GM06990 (cell line): ENCODE results near the gene ZC3H10.
A peak's percentile ranks its signal among the peaks of the same experiment; 100 is the strongest.

Source experiments
- DNase-seq: peaks from one replicate; pipeline ENCODE4 v3.0.0-alpha.2; 2011; ENCODE audit not compliant: insufficient read length; ENCODE audit errors: extremely low read depth
- H3K27me3 ChIP-seq: replicated peaks from 2 replicates; pipeline ENCODE4 v1.6.0; 2011; ENCODE audit warnings: low read length; ENCODE audit not compliant: control insufficient read depth, insufficient read depth
- H3K36me3 ChIP-seq: 2 replicates; pipeline ENCODE4 v1.5.1; 2011; ENCODE audit warnings: low read length; ENCODE audit not compliant: control insufficient read depth, insufficient read depth
- H3K4me3 ChIP-seq: replicated peaks from 2 replicates; pipeline ENCODE4 v1.5.1; 2011; ENCODE audit warnings: low read depth, mild to moderate bottlenecking, control low read depth, low read length
- TF ChIP-seq, protein P1 (sequence below): IDR thresholded peaks from 2 replicates; pipeline ENCODE4 v1.5.1; 2011; ENCODE audit warnings: low read length, control low read depth, mild to moderate bottlenecking, inconsistent platforms; ENCODE audit not compliant: insufficient read depth, poor library complexity, severe bottlenecking

ZC3H10 gene

DNA sequence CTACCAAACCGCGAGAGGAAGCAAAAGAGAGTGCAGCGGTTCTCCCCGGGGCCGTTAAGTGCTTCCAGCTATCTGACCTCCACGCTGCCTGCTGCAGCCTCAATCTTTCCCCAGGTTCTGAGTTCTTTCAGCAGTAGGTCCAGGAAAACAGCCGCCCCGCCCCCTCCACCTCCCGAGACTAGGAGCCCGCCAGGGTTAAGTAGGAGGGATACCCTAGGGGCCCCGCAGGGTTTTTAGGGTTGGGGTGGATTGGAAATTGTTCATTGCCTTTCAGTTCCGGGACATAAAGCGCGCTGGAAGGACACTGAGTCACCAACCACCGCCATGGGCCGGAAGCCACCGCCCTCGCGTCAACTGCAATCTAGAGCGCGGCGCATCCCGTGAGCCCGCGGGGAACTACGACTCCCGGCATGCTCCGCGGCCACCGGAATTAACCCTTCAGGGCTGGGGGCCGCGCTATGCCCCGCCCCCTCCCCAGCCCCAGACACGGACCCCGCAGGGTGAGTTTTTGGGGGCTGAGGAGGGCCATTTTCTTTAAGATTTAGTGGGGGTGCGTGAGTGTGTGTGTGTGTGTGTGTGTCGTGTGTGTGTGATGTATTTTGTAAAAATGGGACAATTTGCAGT, 34.2 kb downstream of the ZC3H10 start, which contains the start of gene MYL6B:
Gene MYL6B (plus strand): TSS at position 456 of the 624 bp plus-strand sequence. CDS start 1,332 bp downstream, outside the sequence.
- DNase-seq: peak; percentile 90
- Histone ChIP-seq H3K27me3 (no peaks in the 10 kb centered on the region), H3K36me3 (peaks cover 2% of the 10 kb centered on the region), H3K4me3 (peak within 1 kb of the TSS; percentile 78)
- TF ChIP-seq, protein P1, sequence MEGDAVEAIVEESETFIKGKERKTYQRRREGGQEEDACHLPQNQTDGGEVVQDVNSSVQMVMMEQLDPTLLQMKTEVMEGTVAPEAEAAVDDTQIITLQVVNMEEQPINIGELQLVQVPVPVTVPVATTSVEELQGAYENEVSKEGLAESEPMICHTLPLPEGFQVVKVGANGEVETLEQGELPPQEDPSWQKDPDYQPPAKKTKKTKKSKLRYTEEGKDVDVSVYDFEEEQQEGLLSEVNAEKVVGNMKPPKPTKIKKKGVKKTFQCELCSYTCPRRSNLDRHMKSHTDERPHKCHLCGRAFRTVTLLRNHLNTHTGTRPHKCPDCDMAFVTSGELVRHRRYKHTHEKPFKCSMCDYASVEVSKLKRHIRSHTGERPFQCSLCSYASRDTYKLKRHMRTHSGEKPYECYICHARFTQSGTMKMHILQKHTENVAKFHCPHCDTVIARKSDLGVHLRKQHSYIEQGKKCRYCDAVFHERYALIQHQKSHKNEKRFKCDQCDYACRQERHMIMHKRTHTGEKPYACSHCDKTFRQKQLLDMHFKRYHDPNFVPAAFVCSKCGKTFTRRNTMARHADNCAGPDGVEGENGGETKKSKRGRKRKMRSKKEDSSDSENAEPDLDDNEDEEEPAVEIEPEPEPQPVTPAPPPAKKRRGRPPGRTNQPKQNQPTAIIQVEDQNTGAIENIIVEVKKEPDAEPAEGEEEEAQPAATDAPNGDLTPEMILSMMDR: no peak

DNA sequence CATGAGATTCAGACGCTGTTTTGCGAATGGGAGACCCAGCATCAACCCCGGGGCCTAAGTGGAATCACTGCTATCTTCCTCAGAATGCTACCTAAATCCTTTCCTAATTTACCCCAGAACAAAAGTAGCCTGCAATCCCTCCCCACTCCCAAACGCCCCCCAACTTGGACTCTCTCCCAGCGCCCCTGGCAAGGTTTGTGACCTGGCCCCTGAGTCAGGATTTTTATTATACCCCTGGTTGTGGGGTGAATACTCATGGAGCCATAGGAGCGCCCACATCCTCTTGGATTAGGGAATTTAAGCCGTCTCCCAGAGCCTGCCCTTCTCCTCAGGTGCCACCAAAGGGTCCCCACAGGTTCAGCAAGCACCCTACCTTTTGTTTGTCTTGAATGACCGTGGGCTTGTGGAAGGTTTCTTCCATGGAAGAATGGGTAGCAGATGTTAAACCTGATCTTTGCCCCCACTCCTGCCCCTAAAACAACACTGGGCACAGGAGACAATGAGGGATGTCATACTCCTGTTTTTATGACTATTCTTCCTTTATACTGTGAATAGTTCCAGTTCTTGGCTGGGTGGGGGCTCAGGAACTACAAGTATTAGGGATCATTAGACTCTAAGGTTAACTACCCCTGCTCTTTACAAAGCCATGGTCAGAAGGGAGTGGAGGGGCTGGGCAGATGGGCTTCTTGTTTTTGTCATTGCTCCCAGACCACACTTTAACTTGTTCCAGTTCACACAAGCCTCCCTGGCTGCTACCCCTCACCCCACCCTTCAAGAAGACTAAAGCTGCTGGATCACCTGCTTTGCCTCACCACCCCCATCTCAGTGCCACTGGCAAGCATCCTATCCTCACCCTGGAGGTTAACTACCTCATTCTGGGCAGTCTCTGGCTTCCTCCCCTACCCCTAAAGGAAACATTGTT, 35.0 kb downstream of the ZC3H10 start:
- peak overlapping the region; percentile 78 for H3K4me3 ChIP-seq
- H3K27me3 ChIP-seq: no peaks in the 10 kb centered on the region
- DNase-seq: no peak
- peaks cover 2% of the 10 kb centered on the region for H3K36me3 ChIP-seq
- TF ChIP-seq, protein P1: no peak

DNA sequence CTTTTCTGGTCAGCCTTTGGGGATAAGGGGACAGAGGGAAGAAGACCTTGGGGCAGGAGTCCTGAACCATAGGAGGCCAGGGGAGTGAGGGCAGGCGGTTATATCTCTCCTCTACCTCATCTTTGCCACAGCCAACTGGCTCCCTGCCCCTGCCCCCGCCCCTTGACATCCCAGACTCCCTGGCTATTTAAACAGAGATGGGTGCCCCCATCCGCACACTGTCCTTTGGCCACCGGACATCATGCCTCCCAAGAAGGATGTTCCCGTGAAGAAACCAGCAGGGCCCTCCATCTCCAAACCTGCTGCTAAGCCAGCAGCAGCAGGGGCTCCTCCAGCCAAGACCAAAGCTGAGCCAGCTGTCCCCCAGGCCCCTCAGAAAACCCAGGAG, 35.6 kb downstream of the ZC3H10 start:
- H3K36me3 ChIP-seq: peaks cover 2% of the 10 kb centered on the region
- TF ChIP-seq, protein P1: no peak
- H3K4me3 ChIP-seq: no peak overlapping the region
- no peaks in the 10 kb centered on the region for H3K27me3 ChIP-seq
- DNase-seq: no peak

DNA sequence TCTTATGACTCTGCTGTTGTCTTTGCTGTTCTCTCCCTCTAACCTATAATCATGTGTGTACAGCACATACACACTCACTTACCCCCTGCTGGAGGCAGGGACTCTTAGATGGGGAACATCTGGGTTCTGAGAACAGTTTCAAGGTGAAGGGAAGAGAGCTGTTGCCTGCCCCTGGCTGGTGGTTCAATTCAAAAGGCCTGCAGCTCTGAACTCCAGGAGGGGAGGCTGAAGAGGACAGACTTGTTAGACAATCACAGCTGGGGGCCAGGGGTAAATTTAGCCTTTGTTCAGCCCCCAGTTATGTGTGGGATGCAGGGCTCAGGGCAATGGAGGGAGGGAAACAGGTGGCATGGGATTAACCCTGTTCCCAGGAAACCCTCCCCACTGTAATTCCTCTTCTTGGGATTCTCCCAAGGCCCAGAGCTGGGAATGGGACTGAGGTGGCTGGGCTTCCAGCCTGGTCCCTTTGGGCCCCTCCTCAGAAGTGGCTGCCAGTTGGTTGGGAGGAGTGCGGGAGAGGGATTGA, 36.2 kb downstream of the ZC3H10 start:
- Histone ChIP-seq H3K36me3 (peaks cover 2% of the 10 kb centered on the region), H3K27me3 (no peaks in the 10 kb centered on the region), H3K4me3 (no peak overlapping the region)
- DNase-seq: no peak
- TF ChIP-seq, protein P1: no peak

DNA sequence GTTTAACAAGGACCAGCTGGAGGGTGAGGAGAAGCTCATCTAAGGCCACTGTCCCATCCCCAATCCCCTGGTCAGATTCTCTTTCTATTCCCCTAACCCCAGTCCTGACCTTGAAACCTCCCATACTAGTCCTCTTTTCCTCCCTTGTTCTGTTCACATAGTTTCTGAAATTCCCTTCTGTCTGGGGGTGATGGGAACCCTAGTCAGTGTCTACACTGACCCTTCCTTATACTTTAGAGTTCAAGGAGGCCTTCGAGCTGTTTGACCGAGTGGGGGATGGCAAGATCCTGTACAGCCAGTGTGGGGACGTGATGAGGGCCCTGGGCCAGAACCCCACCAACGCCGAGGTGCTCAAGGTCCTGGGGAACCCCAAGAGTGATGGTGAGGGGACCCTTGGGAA, 36.8 kb downstream of the ZC3H10 start:
- DNase-seq: no peak
- TF ChIP-seq, protein P1: no peak
- H3K27me3 ChIP-seq: no peaks in the 10 kb centered on the region
- H3K4me3 ChIP-seq: no peak overlapping the region
- peaks cover 4% of the 10 kb centered on the region for H3K36me3 ChIP-seq
